GM19463 (cell line): Measurements from ENCODE around the gene KRTAP15-1.

Experiments used
- ATAC-seq: cut with Tn5 transposase; IDR thresholded peaks from one replicate; pipeline ENCODE4 v1.9.1; 2021; ENCODE audit warnings: mild to moderate bottlenecking, moderate library complexity; ENCODE audit not compliant: unreplicated experiment

KRTAP15-1 gene, protein sequence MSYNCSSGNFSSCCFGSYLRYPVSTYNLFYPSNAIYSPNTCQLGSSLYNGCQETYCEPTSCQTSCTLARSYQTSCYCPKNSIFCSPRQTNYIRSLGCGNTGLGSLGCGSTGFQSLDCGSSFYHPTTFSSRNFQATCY

GRCh38 chr21:30439975-30440374, at the start of gene KRTAP15-1:
Gene KRTAP15-1, plus strand, starts transcription at chr21:30440275. Its CDS starts 53 bp downstream, at chr21:30440328.
- no peak for ATAC-seq

DNA sequence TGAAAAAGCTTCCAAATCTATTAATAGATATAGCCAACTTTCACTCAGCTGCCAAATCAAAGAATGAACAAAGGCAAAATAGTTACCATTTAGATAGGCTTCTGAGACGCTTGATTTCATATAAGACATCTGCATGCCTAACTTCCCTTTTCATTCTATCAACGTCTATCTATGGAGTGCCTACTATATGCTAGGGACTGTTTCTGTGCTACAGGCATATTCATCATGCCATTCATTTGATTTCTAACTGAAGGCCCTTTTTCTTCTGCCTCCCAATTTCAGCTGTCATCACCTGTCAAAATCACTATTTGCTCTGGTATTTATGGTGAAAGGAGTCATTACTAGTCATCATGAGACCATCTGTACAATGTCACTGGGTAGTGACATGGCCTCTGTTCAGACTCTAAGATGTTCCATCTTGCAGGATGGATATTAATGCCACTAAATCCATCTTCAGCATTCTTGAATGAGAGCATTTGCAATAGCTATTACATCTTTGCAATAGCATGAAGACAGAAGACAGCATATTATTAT, 48.5 kb upstream of the KRTAP15-1 start:
- no peak for ATAC-seq

GRCh38 chr21:30395731-30396130, 44.3 kb upstream of the KRTAP15-1 start, which contains the start of gene KRTAP13-1:
Gene KRTAP13-1, plus strand, starts transcription at chr21:30396031. Its CDS starts 56 bp downstream, at chr21:30396087.
- ATAC-seq = no peak

GRCh38 chr21:30408782-30409494, 31.1 kb upstream of the KRTAP15-1 start:
- no peak for ATAC-seq

DNA sequence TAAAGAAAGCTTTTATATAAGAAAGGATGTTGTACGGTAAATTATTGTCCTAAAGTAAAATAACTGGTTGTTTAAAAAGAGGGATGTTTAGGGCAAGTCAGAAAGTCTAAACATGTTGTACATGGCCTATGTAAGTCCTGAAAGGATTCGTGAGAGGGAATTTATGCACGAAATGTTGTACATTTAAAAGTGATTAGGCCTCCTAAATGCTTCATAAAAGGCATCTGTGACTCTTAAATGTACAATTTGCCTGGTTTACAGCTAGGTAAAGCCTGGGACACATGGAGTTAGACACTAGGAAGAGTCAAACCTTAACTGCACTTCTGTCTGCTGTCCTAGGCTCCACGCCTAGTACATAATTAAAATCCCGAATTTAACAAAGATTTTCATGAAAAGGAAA, 24.1 kb upstream of the KRTAP15-1 start:
- ATAC-seq = no peak

- ATAC-seq = no peak
These were observed 14.2 kb upstream of the KRTAP15-1 start, which contains the start of gene KRTAP13-3 for GRCh38 chr21:30425826-30426225. Gene KRTAP13-3, minus strand, starts transcription at chr21:30425926. Its CDS starts 14 bp downstream, at chr21:30425912.

DNA sequence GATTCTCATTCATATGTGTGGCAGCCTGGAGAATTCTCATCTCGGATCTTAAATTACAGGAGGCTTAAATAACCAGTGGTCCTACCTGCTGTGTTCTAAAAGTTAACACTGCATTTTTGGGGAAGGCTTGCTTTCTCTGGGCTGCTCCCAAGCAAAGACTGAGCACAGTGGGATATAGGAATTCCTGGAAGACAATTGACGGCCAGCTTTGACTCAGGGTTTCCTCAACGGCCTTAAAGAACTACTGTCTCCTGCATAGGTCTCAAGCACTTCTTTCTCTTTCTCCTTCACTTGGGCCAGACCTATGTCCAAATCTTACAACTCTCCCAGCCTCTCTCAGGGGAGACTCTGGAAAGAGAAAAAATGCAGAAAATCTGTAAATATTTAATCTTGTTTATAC, 13.3 kb upstream of the KRTAP15-1 start:
- ATAC-seq = no peak

GRCh38 chr21:30430170-30430655, 9.9 kb upstream of the KRTAP15-1 start, which contains the start of gene KRTAP13-4:
Gene KRTAP13-4, plus strand, starts transcription at chr21:30430220. Its CDS starts 56 bp downstream, at chr21:30430276.
- ATAC-seq = no peak

DNA sequence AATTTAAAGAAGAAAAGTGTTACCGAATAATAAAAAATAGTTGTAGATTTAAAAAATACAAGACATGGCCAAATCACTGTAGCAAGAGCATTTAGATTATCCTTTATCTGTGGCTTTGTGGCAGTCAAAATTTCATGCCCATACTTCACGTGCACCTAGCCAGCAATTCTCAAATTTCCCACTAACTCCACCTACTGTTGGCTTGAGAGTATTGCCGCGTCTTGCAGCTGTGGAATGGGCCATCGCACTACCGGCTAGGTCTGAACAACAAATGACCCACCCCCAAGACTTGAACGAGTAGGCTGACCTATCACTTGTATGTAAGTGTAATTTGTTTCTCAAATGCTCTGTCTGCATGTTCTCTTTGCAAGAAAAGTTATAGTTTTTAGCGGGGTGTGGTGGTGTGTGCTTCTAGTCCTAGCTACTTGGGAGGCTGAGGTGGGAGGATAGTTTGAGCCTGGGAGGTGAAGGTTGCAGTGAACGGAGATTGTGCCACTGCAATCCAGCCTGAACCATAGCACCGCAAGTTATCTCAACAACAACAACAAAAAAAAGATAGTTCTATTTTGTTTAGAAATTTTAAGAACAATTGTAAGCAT, 5.9 kb upstream of the KRTAP15-1 start:
- ATAC-seq = peak; percentile 61

DNA sequence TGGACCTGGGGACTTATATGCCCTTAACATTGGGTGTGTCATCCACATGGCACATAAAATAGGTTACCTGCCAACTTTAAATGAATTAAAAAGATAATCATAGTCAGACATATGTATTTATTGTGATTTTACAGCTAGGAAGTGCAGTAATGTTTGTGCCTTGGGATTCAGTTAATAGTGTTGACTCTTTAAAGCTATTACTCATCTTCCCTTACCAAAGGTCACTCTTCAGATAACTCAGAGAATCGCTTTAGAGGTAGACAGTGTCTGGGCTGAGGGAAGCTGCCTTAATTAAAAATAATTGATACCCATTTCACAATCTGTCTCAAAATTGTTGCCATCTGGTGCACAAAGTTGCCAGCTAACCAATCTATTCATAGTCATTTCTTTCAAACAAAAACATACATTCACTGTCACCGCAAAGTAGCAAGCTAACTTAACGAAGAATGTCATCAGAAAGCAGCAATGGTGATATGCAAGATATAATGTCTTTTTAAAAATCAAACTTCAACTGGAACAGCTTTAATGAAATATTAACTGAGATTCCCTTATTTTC, 3.0 kb upstream of the KRTAP15-1 start:
- ATAC-seq = no peak

DNA sequence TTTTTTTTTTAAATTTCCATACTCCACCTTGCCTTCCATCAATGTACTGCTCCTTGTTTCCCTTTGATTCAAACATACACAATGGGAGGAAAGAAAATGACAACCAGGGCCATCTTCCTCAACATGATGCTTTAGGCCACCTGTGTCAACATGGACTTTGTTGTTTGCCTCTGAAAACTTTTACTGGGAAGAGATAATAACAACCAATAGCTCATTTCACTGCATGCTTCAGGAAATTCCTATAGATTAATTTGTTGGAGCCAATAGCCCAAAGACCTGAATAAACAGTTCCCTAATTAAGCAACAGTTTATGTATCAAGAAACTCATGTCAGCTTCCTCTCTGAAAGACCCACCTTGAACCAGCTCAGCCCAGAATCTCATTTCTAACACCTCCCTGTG, 3.2 kb downstream of the KRTAP15-1 start:
- no peak for ATAC-seq

GRCh38 chr21:30444204-30444603, 4.1 kb downstream of the KRTAP15-1 start:
- no peak for ATAC-seq

GRCh38 chr21:30447056-30447455, 7.0 kb downstream of the KRTAP15-1 start:
- no peak for ATAC-seq

DNA sequence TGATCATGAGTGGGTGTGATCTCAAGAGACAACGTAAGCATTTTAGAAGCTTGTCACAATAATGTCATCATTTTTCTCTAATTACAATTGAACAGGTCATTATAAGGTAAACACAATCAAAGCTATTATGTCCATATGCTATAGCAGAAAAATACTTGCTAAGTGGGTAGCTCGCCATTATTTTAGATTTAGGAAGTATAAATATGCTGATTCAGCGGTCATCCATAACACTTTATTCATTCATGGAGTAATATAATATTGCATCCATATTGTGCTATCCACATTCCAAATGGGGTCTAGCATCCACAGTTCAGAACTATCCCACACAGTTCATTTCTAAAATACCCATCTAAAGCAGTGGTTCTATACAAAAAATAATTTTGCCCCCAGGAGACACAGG, 8.4 kb downstream of the KRTAP15-1 start:
- no peak for ATAC-seq

DNA sequence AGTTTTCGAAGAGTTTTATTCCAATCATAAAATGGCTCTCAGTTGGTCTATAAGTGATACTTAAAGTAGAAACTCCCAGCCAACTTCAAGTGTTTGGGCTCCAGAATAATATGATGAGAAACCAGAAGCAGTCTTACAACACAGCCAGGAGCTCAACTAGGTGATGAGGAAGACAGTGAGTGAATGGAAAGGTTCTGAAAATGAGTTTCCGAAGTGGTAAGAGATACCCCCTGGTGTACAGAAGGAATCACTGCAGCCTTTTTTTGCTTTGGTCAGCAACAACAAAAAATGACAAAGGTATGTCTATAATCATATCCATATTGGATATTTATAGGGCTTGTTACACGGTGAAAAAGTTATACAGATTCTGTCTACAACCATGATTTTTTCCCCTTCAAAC, 23.6 kb downstream of the KRTAP15-1 start:
- ATAC-seq = no peak

- no peak for ATAC-seq
These were observed 29.0 kb downstream of the KRTAP15-1 start for GRCh38 chr21:30468900-30469714.

DNA sequence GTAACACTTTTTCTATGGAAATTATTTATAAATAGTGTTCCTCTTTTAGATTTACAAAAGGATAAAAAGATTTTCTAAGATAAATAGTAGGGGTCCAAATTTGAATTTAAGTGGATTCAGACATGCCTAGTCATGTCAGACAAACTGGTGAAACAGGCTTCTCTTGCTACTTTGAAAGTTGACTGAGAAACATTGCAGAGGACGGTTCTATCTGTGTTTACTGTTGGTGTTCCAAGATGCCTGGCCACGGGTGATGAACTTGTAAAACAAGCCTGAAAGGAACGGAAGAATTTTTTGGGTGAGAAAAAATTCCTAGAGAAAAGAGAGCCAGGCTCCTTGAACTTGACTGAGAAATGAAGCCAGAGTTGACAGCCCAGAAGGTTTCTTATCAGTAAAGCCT, 37.9 kb downstream of the KRTAP15-1 start:
- ATAC-seq = no peak

DNA sequence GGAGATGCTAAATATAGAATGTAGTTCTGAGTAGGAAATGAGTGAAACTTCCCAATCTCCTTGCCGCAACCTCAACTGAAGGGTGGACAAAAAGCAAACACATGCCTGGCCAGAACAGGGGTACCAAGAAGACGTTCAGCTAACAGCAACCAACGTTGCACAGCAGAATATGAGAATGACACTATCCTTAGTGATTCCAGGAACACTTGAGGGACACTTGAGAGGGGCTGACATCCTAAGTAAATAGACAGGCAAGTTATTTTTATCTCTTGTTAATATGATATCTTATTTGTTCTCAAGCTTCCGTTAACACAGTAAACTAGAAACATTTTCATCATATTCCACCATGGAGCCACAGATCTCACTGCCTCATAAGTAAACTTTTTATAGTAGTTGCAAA, 39.2 kb downstream of the KRTAP15-1 start:
- ATAC-seq = no peak

DNA sequence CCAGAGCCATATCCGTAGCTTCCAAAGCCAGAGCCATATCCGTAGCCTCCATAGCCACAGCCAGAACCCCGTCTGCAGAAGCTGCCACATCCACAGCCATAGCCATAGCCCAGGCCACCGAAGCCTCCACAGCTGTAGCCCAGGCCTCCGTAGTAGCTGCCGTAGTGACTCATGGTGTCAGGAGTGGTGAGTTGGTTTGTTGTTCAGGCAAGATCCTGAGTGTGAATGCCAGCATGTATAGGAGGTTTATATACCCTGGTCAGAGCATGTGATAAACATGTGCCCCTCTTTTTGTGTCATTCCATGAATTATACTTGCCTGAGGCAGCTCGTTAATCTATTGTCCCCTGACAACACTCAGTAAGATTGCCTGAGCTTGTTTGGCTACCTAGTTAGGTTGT, 40.1 kb downstream of the KRTAP15-1 start, which contains the start of gene KRTAP19-1:
Gene KRTAP19-1, minus strand, starts transcription at position 223 of the 400 bp plus-strand sequence. Its CDS starts 50 bp downstream, at position 173.
- no peak for ATAC-seq

DNA sequence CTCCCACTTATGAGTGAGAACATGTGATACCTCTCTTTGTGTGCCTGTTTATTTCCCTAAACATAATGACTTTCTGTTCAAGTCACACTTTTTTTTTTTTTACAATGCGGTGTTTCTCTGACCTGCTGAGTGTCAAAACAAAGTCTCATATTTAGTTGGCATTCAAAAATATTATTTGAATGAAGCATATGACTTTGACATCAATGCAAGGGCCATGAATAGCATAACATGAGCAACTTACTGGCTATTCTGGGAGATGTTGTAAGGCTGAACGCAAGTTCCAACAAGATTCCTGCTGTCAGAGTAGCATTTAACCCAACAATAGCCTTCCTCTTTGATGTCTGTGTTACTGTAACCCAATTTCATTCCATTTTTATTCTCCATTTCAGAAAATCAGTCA, 42.1 kb downstream of the KRTAP15-1 start:
- ATAC-seq = no peak
